ENCODE measurements around the gene TBC1D4.

DNA sequence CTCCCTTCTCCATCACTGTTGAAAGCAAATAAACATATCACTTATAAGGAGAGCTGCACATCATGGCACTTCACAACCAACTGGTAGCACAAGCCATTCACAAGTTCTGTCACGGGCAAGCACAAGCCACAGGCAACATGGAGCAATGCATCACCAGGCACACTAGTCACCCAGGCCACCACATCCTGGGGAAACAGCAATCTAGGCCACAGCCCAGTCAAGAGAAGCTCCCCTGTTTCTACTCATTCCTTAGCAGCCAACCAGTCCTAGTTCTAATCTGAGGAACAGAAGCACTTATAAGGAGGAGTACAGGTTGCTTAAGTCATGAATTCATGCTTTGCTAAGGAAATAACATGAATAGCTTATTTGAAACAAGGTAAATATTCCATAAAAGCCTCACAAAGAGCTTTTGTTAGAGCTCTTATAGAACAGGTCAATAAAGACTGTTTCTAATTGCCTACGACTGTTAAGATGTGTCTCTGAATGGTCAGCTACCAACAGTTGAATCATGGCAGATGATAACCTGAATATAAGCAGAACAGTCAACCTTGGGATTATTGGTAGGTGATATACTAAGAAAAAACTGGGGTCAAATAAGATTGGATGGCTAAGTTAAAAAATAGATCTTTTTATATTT is 169.0 kb downstream of the TBC1D4 start:
- no peak for TF ChIP-seq CTCF (IDR thresholded peaks at IDR 0.05; ENCODE audit: poor library complexity, severe bottlenecking)
- TF ChIP-seq RAD21 (conservative IDR thresholded peaks at IDR 0.05) = no peak
- no peak for TF ChIP-seq EZH2 (IDR thresholded peaks at IDR 0.05; ENCODE audit: borderline replicate concordance, insufficient read depth, low read length, poor library complexity, severe bottlenecking)
- TF ChIP-seq POLR2AphosphoS5 (IDR thresholded peaks at IDR 0.05) = no peak
- TF ChIP-seq, protein P1, sequence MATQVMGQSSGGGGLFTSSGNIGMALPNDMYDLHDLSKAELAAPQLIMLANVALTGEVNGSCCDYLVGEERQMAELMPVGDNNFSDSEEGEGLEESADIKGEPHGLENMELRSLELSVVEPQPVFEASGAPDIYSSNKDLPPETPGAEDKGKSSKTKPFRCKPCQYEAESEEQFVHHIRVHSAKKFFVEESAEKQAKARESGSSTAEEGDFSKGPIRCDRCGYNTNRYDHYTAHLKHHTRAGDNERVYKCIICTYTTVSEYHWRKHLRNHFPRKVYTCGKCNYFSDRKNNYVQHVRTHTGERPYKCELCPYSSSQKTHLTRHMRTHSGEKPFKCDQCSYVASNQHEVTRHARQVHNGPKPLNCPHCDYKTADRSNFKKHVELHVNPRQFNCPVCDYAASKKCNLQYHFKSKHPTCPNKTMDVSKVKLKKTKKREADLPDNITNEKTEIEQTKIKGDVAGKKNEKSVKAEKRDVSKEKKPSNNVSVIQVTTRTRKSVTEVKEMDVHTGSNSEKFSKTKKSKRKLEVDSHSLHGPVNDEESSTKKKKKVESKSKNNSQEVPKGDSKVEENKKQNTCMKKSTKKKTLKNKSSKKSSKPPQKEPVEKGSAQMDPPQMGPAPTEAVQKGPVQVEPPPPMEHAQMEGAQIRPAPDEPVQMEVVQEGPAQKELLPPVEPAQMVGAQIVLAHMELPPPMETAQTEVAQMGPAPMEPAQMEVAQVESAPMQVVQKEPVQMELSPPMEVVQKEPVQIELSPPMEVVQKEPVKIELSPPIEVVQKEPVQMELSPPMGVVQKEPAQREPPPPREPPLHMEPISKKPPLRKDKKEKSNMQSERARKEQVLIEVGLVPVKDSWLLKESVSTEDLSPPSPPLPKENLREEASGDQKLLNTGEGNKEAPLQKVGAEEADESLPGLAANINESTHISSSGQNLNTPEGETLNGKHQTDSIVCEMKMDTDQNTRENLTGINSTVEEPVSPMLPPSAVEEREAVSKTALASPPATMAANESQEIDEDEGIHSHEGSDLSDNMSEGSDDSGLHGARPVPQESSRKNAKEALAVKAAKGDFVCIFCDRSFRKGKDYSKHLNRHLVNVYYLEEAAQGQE (IDR thresholded peaks at IDR 0.05; ENCODE audit: borderline replicate concordance) = no peak
- no peak for TF ChIP-seq SMC3 (conservative IDR thresholded peaks at IDR 0.05; ENCODE audit: poor library complexity)
